Adipose tissue (tissue), 3 donors: ENCODE results near the gene B4GALNT4. TPM values are rescaled to one million over a fixed set of nuclear protein-coding genes. Genes with fewer than 3 reads are reported as not detected.

Source experiments
- H3K27ac ChIP-seq: one replicate; pipeline ENCODE4 v1.5.1; 2013; ENCODE audit warnings: low read depth, low read length
- WGBS, 3 donors: extraction: QIAGEN DNeasy Blood & Tissue Kit; methylation state at CpG; one replicate each; pipeline ENCODE4 v1.1.7; 2013; 5-methylcytosine and 5-hydroxymethylcytosine counted together
- polyA plus RNA-seq, 3 donors: library from polyadenylated mRNA; stranded (reverse); fragments of 200-250 nt; gene quantifications; one replicate each; pipeline ENCODE4 v1.2.3, GENCODE V29; 2013
- donor health status: healthy with polysubstance abuse.
- donor health status: Bipolar disorder and iron deficiency.
- donor health status: healthy.

The B4GALNT4 gene
- polyA plus RNA-seq, 3 donors = 0.99 to 3.8 (median 1.6) TPM

DNA sequence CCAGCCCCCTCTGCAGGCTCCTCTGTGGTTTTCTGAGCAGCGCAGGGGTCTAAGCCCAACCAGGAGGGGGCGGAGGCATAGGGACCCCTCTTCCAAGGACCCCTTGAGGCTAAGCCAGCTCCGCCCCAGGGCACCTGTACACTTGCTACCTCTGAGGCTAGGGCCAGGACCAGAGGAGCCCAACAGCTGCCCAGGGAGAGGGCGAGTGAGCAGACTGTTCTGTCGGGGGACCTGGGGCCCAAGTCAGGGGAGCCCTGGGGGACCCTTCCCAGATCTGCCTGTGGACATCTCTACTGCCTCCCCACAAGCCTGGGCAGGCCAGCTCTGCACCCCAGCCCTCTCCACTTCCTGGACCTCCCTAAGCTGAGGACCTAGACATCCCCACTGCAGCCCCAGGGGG lies 1.8 kb downstream of the B4GALNT4 start:
- WGBS, 3 donors = 83 to 97% (median 88%) methylated on average over 4 to 5 of the region's 5 CpGs
- no peak overlapping the region for H3K27ac ChIP-seq

DNA sequence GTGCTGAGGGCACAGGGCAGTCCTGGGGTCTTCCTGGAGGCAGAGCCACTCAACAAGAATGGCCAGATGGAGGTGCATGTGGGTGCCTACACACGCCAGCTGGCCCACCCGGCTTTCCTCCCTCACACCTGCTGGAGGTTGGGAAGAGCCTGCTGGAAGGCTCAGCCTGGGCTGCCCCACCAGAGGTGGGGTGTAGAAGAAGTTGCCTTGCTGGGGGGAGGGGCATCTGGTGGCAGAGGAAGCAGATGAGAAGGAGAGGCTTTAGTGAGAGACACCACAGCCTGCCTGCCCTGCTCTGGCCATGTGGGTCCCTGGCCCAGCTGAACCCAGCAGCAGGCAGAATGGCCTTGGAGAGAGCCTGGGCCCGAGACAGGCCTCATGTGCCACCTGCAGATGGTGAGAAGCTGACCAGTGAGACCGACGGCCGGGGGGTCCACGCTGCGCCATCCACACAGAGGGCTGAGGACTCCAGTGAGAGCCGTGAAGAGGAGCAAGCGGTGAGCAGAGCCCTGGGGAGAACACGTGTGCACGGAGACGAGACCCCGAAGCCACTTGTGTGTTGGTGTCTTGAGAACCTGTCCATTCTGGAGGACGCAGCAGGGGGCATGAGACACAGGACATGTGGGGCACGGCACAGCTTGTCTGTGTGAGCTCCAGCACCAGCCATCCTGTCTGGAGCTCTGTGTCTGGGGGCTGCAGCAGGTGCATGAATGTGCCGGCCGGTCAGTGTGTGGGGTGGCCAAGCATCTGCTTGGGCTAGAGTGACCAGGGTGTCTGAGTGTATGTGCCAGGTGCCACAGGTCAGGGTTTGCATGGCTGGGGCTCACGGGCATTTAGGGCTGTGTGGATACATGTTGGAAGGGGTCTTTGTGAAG lies 2.7 kb downstream of the B4GALNT4 start:
- WGBS, 3 donors = 80 to 86% (median 86%) methylated on average over 19 of the region's 19 CpGs
- no peak overlapping the region for H3K27ac ChIP-seq

DNA sequence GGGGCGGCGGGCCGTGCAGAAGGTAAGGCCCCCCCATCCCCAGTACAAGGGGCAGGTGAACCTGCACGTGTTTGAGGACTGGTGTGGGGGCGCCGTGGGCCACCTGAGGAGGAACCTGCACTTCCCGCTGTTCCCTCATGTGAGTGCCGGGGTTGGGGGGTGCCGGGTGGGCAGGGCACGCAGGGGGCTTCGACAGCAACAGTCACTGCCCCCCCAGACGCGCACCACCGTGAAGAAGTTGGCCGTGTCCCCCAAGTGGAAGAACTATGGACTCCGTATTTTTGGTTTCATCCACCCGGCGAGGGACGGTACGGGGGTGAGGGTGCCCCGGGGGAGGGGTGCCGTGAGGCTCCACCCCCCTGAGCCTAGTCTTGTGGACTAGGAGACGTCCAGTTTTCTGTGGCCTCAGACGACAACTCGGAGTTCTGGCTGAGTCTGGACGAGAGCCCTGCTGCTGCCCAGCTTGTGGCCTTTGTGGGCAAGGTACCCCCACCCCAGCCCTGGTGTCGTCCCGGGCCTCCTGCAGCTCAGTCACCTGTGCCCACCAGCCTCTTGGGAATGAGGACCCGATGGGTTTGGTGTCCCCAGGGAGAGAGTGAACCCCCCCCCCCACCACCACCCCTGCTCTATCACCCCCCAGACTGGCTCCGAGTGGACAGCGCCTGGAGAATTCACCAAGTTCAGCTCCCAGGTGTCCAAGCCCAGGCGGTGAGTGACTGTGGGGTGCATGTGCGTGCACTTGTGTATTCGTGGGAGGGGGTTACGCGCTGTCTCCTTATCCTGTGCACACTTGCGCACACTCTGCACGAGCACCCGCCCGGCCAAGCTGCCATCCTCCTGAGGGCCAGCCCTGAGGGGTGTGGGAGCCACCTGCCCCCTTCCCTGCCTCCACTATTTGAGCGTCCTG lies 3.8 kb downstream of the B4GALNT4 start:
- no peak overlapping the region for H3K27ac ChIP-seq
- WGBS, 3 donors = 77 to 88% (median 83%) methylated on average over 36 to 41 of the region's 41 CpGs

DNA sequence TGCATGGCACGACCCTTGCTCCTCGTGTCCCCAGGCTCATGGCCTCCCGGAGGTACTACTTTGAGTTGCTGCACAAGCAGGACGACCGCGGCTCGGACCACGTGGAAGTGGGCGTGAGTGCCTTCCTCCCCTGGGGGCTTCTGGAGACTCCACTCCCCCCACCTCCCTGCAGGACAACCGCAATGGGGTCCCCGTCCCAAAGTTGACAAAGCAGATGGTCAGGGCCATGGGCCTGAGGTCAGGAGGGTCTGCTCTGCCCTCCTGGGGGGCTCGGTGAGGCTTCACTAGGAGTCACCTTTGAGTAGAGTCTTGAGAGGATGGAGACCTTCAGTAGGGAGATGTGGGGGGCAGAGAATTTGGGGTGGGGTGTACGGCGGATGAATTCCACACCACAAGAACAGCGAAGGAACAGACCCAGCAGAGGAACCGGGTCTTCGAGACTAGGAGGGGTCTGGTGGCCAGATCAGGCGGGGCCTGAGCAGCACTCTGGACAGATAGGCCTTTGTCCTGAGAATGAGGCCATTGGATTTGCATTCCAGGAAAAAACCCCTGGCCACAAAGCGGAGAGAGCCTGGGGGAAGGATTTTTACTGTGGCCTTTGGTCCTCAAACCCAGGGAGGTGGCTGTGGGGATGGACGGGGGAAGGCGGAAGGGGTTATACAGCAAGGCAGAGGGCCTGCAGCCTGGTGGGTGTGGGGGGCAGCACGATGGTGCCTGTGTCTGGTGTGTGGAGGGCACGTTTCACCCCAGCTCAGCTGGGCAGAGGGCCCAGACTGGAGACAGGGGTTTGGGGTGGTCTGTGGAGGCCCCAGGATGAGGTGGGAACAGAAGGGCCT lies 4.6 kb downstream of the B4GALNT4 start:
- no peak overlapping the region for H3K27ac ChIP-seq
- WGBS, 3 donors = 82 to 92% (median 86%) methylated on average over 23 of the region's 23 CpGs

DNA sequence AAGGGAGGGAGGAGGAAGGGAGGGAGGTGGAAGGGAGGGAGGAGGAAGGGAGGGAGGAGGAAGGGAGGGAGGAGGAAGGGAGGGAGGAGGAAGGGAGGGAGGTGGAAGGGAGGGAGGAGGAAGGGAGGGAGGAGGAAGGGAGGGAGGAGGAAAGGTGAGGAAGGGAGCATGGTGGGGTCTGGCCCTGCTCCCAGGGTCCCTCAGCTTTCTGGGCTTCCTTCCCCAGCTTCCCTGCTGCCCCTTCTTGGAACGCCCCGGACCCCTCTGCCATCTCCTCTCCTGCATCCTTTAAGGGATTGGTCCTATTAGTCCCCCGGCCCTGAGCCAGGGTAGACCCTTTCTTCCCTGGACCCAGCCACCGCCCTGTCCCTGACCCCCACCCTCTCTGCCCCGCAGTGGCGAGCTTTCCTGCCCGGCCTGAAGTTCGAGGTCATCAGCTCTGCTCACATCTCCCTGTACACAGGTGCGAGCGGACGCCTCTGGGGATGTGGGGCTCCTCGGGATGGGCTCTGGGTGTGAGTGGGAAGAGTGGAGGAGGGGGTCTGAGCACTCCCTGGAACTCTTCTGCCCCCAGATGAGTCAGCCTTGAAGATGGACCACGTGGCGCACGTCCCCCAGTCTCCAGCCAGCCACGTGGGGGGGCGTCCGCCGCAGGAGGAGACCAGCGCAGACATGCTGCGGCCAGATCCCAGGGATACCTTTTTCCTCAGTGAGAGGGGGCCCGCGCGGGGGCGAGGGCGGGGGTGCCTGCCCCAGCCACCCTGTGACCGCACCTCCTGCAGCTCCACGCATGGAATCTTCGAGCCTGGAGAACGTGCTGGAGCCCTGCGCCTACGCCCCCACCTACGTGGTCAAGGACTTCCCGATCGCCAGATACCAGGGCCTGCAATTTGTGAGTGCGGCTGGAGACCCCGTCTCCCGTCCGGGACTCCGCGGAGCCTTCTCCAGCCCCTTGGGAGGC lies 6.0 kb downstream of the B4GALNT4 start:
- 81 to 95% (median 93%) methylated on average over 40 to 41 of the region's 41 CpGs for WGBS, 3 donors
- no peak overlapping the region for H3K27ac ChIP-seq

DNA sequence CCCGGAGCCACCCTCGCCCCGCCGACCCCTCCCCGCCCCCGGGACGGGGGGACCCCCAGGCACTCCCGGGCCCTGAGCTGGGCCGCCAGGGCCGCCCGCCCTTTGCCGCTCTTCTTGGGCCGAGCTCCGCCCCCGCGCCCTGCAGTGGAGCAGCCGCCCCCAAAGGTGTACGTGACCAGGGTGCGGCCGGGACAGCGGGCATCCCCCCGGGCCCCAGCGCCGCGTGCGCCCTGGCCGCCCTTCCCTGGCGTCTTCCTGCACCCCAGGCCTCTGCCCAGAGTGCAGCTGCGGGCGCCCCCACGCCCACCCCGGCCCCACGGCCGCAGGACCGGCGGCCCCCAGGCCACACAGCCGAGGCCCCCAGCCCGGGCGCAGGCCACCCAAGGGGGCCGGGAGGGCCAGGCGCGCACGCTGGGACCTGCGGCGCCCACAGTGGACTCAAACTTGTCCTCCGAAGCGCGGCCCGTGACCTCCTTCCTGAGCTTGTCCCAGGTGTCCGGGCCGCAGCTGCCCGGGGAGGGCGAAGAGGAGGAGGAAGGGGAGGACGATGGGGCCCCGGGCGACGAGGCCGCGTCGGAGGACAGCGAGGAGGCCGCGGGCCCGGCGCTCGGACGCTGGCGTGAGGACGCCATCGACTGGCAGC lies 7.4 kb downstream of the B4GALNT4 start:
- H3K27ac ChIP-seq = no peak overlapping the region
- WGBS, 3 donors = 91 to 96% (median 96%) methylated on average over 42 to 70 of the region's 70 CpGs

DNA sequence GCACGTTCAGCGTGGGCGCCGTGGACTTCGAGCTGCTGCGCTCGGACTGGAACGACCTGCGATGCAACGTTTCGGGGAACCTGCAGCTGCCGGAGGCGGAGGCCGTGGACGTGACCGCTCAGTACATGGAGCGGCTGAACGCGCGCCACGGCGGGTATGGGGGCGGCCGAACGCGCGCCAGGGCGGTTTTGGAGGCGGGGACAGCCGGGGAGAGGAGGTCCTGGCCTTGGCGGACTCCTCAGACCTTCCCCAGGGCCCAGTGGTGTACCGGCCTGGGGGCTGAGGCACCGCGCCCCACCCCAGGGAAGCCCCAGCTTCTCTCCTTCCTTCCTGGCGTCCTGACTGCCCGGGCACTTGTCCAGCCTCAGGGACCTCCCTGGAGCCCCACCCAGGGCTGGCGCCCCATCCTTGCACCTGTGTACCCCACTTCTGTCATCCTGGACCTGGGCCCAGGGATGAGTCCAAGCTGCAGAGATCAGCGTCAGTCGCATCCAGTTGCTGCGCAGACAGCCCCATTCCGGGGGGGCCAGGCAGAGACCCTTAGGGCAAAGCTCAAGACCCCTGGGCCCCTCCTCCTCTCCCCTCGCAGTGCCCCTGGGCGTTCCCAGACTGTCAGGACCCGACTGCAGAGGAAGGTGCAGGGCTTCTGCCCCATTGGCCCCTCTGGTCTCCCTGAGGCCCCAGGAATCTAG lies 8.0 kb downstream of the B4GALNT4 start:
- WGBS, 3 donors = 86 to 88% (median 88%) methylated on average over 36 to 44 of the region's 44 CpGs
- H3K27ac ChIP-seq = no peak overlapping the region

DNA sequence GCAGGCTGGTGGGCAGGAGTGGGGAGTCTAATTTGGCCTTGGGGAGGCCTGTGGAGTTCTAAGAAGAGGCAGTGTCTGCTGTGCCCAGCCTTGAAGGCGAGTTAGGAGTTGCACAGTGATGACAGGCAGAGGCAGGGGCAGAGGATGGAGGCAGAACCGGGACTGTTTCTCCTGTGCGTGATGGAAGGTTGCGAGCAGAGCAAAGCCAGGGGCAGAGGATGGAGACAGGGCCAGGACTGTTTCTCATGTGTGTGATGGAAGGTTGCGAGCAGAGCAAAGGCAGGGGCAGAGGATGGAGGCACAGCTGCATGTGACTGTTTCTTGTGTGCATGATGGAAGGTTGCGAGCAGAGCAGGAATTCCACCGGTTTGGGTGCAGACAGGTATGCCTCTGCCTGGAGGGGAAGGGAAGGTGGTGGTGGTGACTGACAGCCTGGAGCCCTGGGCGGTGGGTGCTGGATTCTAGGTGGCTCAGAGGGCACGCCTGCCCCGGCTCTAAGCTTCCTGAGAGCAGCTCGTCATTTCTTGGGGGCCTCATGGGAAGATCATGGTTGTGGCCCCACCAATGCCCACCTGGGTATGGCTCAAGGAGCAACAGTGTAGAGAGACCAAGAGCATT lies 8.7 kb downstream of the B4GALNT4 start:
- WGBS, 3 donors = 72 to 86% (median 83%) methylated on average over 11 of the region's 11 CpGs
- no peak overlapping the region for H3K27ac ChIP-seq

DNA sequence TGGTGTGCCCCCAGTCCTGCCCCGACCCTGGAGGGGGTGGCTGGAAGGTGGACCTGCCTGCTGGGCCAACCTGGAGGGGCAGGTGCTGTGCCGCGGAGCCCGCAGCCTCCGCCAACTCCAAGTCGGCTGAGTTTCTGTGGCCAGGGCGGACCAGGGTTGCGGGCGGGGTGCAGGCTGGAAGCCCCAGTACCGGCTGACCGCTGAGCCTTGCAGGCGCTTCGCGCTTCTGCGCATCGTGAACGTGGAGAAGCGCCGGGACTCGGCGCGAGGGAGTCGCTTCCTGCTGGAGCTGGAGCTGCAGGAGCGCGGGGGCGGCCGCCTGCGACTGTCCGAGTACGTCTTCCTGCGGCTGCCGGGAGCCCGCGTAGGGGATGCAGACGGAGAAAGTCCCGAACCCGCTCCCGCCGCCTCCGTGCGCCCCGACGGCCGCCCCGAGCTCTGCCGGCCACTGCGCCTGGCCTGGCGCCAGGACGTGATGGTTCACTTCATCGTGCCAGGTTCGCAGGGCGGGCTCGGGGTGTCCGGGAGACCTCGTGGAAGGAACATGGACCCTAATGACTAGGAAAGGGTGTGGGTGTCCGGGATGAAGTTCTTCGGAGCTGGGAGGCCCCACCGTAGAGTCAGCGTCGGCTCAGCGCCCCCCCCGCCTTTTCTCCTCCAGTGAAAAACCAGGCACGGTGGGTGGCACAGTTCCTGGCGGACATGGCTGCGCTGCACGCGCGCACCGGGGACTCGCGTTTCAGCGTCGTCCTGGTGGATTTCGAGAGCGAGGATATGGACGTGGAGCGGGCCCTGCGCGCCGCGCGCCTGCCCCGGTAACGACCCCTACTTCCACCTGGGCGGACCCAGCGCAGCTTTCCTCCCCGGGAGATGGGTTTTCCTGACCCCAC lies 10.2 kb downstream of the B4GALNT4 start:
- WGBS, 3 donors = 88 to 93% (median 89%) methylated on average over 86 to 87 of the region's 87 CpGs
- H3K27ac ChIP-seq = no peak overlapping the region

DNA sequence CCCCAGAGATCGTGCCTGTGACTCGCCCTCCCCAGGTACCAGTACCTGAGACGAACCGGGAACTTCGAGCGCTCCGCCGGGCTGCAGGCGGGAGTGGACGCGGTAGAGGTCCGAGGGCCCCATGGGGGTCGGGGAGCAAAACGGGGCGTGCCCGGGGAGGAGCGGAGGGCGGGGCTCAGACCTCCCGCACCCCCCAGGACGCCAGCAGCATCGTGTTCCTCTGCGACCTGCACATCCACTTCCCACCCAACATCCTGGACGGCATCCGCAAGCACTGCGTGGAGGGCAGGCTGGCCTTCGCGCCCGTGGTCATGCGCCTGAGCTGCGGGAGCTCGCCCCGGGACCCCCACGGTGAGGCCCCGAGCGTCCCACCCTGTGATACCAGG lies 10.8 kb downstream of the B4GALNT4 start:
- no peak overlapping the region for H3K27ac ChIP-seq
- WGBS, 3 donors = 93 to 95% (median 93%) methylated on average over 35 of the region's 35 CpGs

DNA sequence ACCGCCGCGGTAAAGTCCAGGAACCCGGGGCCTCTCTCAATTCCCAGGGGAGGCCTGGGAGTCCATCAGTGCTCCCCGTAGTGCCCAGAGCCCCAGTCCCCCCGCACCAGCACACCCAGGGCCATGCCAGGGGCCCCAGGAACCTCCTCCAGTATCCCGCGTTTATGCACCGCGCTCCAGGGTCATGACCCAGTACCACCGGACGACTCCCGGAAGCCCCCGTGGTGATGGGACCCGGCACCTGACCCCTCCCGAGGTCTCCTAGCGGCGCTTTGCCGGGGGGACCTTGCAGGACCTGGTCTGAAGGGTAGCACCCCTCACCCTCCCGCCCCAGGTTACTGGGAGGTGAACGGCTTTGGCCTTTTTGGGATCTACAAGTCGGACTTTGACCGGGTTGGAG lies 11.2 kb downstream of the B4GALNT4 start:
- 89 to 96% (median 92%) methylated on average over 23 of the region's 23 CpGs for WGBS, 3 donors
- no peak overlapping the region for H3K27ac ChIP-seq

DNA sequence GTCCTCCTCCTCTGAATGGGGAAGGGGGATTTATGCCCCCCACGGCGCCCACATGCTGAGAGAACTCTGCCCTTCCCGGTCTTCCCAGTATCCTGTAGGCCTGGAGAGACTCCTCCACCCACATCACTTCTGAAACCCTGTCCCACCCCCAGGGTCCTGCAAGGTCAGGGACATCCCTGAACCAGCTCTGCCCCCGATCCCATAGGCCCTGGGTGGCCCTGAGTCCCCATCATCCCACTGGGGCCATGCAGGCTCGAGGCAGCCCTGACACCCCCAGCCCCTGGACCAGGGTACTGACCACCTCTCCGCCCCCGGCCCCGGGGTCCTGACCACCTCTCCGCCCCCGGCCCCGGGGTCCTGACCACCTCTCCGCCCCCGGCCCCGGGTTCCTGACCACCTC lies 11.7 kb downstream of the B4GALNT4 start:
- 91 to 94% (median 92%) methylated on average over 8 to 14 of the region's 14 CpGs for WGBS, 3 donors

DNA sequence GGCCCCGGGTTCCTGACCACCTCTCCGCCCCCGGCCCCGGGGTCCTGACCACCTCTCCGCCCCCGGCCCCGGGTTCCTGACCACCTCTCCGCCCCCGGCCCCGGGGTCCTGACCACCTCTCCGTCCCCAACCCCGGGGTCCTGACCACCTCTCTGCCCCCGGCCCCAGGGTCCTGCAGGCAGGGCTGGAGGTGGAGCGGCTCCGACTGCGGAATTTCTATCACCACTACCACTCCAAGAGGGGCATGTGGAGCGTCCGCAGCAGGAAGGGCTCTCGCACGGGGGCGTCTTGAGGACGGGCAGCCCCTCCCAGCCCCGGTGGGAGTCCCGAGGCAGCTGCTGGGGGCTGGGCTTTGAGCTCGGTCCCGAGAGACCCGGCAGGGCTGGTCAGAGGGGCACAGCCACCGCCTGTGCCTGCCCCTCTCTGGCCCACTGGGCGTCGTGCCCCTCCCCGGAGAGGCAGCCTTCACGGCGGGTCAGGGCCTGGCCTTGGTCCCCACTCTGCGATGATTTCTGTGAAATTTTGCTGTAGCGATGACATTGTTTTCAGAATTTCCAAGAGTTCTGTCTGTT lies 12.3 kb downstream of the B4GALNT4 start:
- 74 to 77% (median 77%) methylated on average over 28 to 30 of the region's 35 CpGs for WGBS, 3 donors
- no peak overlapping the region for H3K27ac ChIP-seq

More for the DNA sequence above, 11.7 kb downstream of the B4GALNT4 start:
- H3K27ac ChIP-seq = no peak overlapping the region

DNA sequence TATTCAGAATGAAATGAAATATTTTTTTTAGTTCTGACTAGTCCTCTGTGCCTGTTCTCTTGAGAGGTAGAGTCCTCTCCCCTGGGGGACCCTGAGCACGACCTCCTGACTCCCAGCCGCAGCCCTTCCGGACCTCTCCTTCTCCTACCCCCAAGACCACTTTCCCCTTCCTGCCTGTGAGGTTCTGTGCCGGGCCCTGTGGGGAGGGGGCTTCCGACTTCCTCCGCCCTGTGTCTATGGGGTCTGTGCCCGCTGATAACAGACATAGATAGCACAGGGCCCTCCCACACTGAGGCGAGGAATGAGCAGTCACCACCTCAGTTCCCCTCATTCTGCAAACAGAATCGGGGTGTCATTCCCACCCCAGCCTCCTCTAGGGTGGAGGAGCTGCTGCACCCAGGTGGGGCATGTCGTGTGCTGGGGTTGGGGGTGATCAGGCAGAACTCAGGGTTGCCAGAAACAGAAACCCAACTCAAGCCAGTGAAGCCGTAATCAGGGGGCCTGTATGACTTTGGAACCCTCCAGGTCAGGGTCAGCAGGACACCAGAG lies 12.9 kb downstream of the B4GALNT4 start:
- 48 to 73% (median 58%) methylated on average over 11 of the region's 11 CpGs for WGBS, 3 donors
- H3K27ac ChIP-seq = no peak overlapping the region
